GM12878 (cell line): ENCODE measurements around the gene PAEP. TPM values are rescaled to one million over a fixed set of nuclear protein-coding genes. Genes with fewer than 3 reads are reported as not detected.

ENCODE experiments used
- ATAC-seq: fragments of 200-7000 bp; cut with Tn5 transposase; 3 replicates; pipeline ENCODE4 v1.9.1; 2020; ENCODE audit warnings: mild to moderate bottlenecking, moderate library complexity
- BruUV-seq: library from RNA; stranded (reverse); fragments of 400-500 nt; replicated peaks from 2 replicates; lab custom pipeline; 2021; lab: Mats Ljungman, UMichigan
- CTCF ChIA-PET: fragments of 300-600 bp; sonication (Branson Sonifier 250); formaldehyde crosslinking; extraction: SDS; loops from one replicate; lab custom pipeline; 2021; ENCODE audit warnings: inconsistent platforms; lab: Yijun Ruan, JAX
- POLR2A ChIA-PET: fragments of 350-600 bp; formaldehyde crosslinking; extraction: SDS; loops from one replicate; lab custom pipeline; 2021; ENCODE audit warnings: inconsistent platforms; lab: Charles Lee
- RAD21 ChIA-PET: fragments of 300-600 bp; sonication (Branson Sonifier 250); formaldehyde crosslinking; loops from one replicate; lab custom pipeline; 2023; ENCODE audit warnings: antibody characterized with exemption; ENCODE audit not compliant: unreplicated experiment; lab: Charles Lee
- SMC1A ChIA-PET: fragments of 300-600 bp; sonication (Branson Sonifier 250); formaldehyde crosslinking; loops from one replicate; lab custom pipeline; 2023; ENCODE audit not compliant: unreplicated experiment, uncharacterized antibody; lab: Charles Lee
- DNase-seq: peaks from one replicate; pipeline ENCODE4 v3.0.0-alpha.2; 2011; ENCODE audit warnings: low read depth, low spot score
- FAIRE-seq: peaks from 3 replicates; lab custom pipeline; 2011; peaks lifted over from hg19 to GRCh38; lab: Jason Lieb, UNC
- H2AFZ ChIP-seq: 2 replicates; pipeline ENCODE4 v1.6.0; 2011; ENCODE audit warnings: low read depth, low read length, control low read depth; ENCODE audit not compliant: control insufficient read depth
- H3K27ac ChIP-seq: 2 replicates; pipeline ENCODE4 v1.5.1; 2011; ENCODE audit warnings: control low read depth; ENCODE audit not compliant: control insufficient read depth, insufficient read depth
- H3K27me3 ChIP-seq, 2 experiments: replicated peaks in 1 of 2; 2 replicates each; pipeline versions ENCODE4 v1.6.0 to v1.6.1; 2011; ENCODE audit warnings: low read length in 1 of 2; ENCODE audit not compliant: control insufficient read depth in 2 of 2, insufficient read depth in 2 of 2
- H3K36me3 ChIP-seq, 2 experiments: 2 replicates each; pipeline ENCODE4 v1.5.1; 2011; ENCODE audit warnings: low read length in 1 of 2; ENCODE audit not compliant: control insufficient read depth in 2 of 2, insufficient read depth in 2 of 2
- H3K4me1 ChIP-seq: 2 replicates; pipeline ENCODE4 v1.6.1; 2011; ENCODE audit warnings: mild to moderate bottlenecking, low read length, moderate library complexity, mixed read lengths; ENCODE audit not compliant: control insufficient read depth, insufficient read depth
- H3K4me2 ChIP-seq: 2 replicates; pipeline ENCODE4 v1.6.0; 2011; ENCODE audit warnings: control low read depth; ENCODE audit not compliant: control insufficient read depth, insufficient read depth
- H3K4me3 ChIP-seq: fragments of 200-600 bp; sonication (generic); 2 replicates; pipeline ENCODE4 v1.5.1; 2016
- H3K79me2 ChIP-seq: 2 replicates; pipeline ENCODE4 v1.6.0; 2011; ENCODE audit warnings: low read length; ENCODE audit not compliant: control insufficient read depth, insufficient read depth
- H3K9ac ChIP-seq: 2 replicates; pipeline ENCODE4 v1.8.0; 2011; ENCODE audit warnings: low read length, control low read depth, mixed read lengths; ENCODE audit not compliant: control insufficient read depth, insufficient read depth
- H3K9me3 ChIP-seq: replicated peaks from 3 replicates; pipeline ENCODE4 v1.5.1; 2011; ENCODE audit warnings: mild to moderate bottlenecking, low read length; ENCODE audit not compliant: control insufficient read depth, insufficient read depth
- H4K20me1 ChIP-seq: 2 replicates; pipeline ENCODE4 v1.6.0; 2011; ENCODE audit not compliant: control insufficient read depth, insufficient read depth
- BCL3 ChIP-seq: IDR thresholded peaks from 2 replicates; pipeline ENCODE4 v1.6.1; 2011; ENCODE audit warnings: borderline replicate concordance, low read depth, mild to moderate bottlenecking, moderate library complexity, low read length; ENCODE audit not compliant: insufficient read depth, poor library complexity, severe bottlenecking
- BHLHE40 ChIP-seq, 2 experiments: fragments of 450-650 bp in 1 of 2; IDR thresholded peaks; 2 replicates each; pipeline ENCODE4 v1.6.1; 2011 to 2017; ENCODE audit warnings: low read depth in 2 of 2, borderline replicate concordance in 1 of 2, improper control_type of control experiment in 1 of 2, low read length in 1 of 2, mild to moderate bottlenecking in 1 of 2
- CEBPZ ChIP-seq: fragments of 150-350 bp; IDR thresholded peaks from 2 replicates; pipeline ENCODE4 v1.6.1; 2016; ENCODE audit warnings: low read depth, low read length
- CHD2 ChIP-seq: IDR thresholded peaks from 2 replicates; pipeline ENCODE4 v1.6.1; 2011; ENCODE audit warnings: low read depth, low read length, improper control_type of control experiment, borderline replicate concordance
- ELK1 ChIP-seq: IDR thresholded peaks from 2 replicates; pipeline ENCODE4 v1.6.1; 2012; ENCODE audit warnings: low read depth, low read length, improper control_type of control experiment
- ESRRA ChIP-seq: IDR thresholded peaks from 2 replicates; pipeline ENCODE4 v1.6.1; 2012; ENCODE audit warnings: mild to moderate bottlenecking, low read length, improper control_type of control experiment
- FOS ChIP-seq: IDR thresholded peaks from 3 replicates; pipeline ENCODE4 v1.6.1; 2011; ENCODE audit warnings: borderline replicate concordance; ENCODE audit not compliant: insufficient read length; ENCODE audit errors: extremely low read depth
- FOXK2 ChIP-seq: fragments of 450-650 bp; IDR thresholded peaks from 2 replicates; pipeline ENCODE4 v1.6.1; 2017; ENCODE audit warnings: mild to moderate bottlenecking, moderate library complexity
- HDGF ChIP-seq: fragments of 450-650 bp; IDR thresholded peaks from 2 replicates; pipeline ENCODE4 v1.6.1; 2016; ENCODE audit warnings: antibody characterized with exemption
- KAT2A ChIP-seq: conservative IDR thresholded peaks from 2 replicates; pipeline ENCODE4 v1.6.1; 2011; ENCODE audit warnings: low read depth, low read length; ENCODE audit not compliant: control insufficient read depth
- NFXL1 ChIP-seq: fragments of 450-650 bp; IDR thresholded peaks from 2 replicates; pipeline ENCODE4 v1.6.1; 2017; ENCODE audit warnings: antibody characterized with exemption, mild to moderate bottlenecking, borderline replicate concordance
- RAD21 ChIP-seq: IDR thresholded peaks from 2 replicates; pipeline ENCODE4 v1.6.1; 2011; ENCODE audit warnings: mild to moderate bottlenecking, low read depth, low read length, moderate library complexity; ENCODE audit not compliant: insufficient read depth
- RUNX3 ChIP-seq: IDR thresholded peaks from 2 replicates; pipeline ENCODE4 v1.6.1; 2012; ENCODE audit warnings: low read length, inconsistent platforms
- SPI1 ChIP-seq: IDR thresholded peaks from 2 replicates; pipeline ENCODE4 v1.6.1; 2011; ENCODE audit warnings: low read depth, mild to moderate bottlenecking, low read length, moderate library complexity, borderline replicate concordance; ENCODE audit not compliant: insufficient read depth
- SUZ12 ChIP-seq: fragments of 200-600 bp; sonication (generic); IDR thresholded peaks from one replicate; pipeline ENCODE4 v1.6.1; 2018; ENCODE audit warnings: antibody characterized with exemption, mild to moderate bottlenecking; ENCODE audit not compliant: unreplicated experiment
- YBX1 ChIP-seq: fragments of 450-650 bp; IDR thresholded peaks from 2 replicates; pipeline ENCODE4 v1.6.1; 2016; ENCODE audit warnings: antibody characterized with exemption
- WGBS: methylation state at CpG from one replicate; pipeline ENCODE4 v1.1.6; 2016; ENCODE audit warnings: low lambda C conversion rate; ENCODE audit not compliant: insufficient replicate concordance, insufficient coverage; ENCODE audit errors: missing lambda C conversion rate; 5-methylcytosine and 5-hydroxymethylcytosine counted together
- in situ Hi-C: fragments of 300-500 bp; cut with MboI; formaldehyde crosslinking; loops from 9 replicates; pipeline ENCODE4 v1.14.3; 2018; ENCODE audit warnings: mixed read lengths
- intact Hi-C: fragments of 100-400 bp; cut with micrococcal nuclease; formaldehyde crosslinking; loops from one replicate; pipeline ENCODE4 v1.14.2; 2022; ENCODE audit not compliant: unreplicated experiment
- polyA plus RNA-seq, 11 experiments: library from polyadenylated mRNA; depleted of rRNA in 4 of 11; unstranded in 6 of 11; stranded (reverse) in 5 of 11; fragments of >200 nt; fragmentation: Nextera tagmentation in 4 of 11; fragmentation: Illumina TruSeq in 1 of 11; extraction: Ambion mirVana in 4 of 11; extraction: Trizol in 1 of 11; gene quantifications; 1 replicate in 1 of 11; 2 replicates in 10 of 11; pipeline versions ENCODE4 v1.2.1 to v1.2.3, GENCODE V29; 2011 to 2016; ENCODE audit warnings: inconsistent platforms in 2 of 11, missing spikeins in 2 of 11, low read depth in 1 of 11
- total RNA-seq, 4 experiments: library from RNA; depleted of rRNA in 3 of 4; stranded (reverse); fragments of >200 nt in 3 of 4; fragmentation: Illumina TruSeq in 1 of 4; extraction: Trizol in 1 of 4; gene quantifications; 2 replicates each; pipeline versions ENCODE4 v1.2.1 to v1.2.3, GENCODE V29; 2013 to 2021

Gene PAEP
- total and polyA plus RNA-seq, 10 of the 15 experiments (the other 5 are each of a cell fraction or from before 2014, with no cell fraction given) = not detected

- no peaks in the 10 kb centered on the region for H3K9me3 ChIP-seq
- no peak overlapping the region for H2AFZ ChIP-seq
- intact Hi-C loops = no loop called here
- DNase-seq (no peak), FAIRE-seq (no peak), ATAC-seq (no peak)
- 51% methylated on average over 17 of the region's 17 CpGs for WGBS
- no peak overlapping the region for H3K4me3 ChIP-seq
- RAD21 ChIA-PET = no interaction called here
- no peaks in the 10 kb centered on the region for H4K20me1 ChIP-seq
- no peaks in the 10 kb centered on the region for H3K4me1 ChIP-seq
- BruUV-seq = no TSS peak
- POLR2A ChIA-PET = no interaction called here
- no peaks in the 10 kb centered on the region for H3K79me2 ChIP-seq
- no peaks in the 10 kb centered on the region; a peak in 1 of 4 replicates for H3K27me3 ChIP-seq
- no peak overlapping the region for H3K27ac ChIP-seq
- no peak overlapping the region for H3K9ac ChIP-seq
- SMC1A ChIA-PET = no interaction called here
- in situ Hi-C loops = no loop called here
- no peaks in the 10 kb centered on the region for H3K36me3 ChIP-seq
- no peak overlapping the region for H3K4me2 ChIP-seq
- CTCF ChIA-PET = no interaction called here
- no peak for TF ChIP-seq KAT2A
- no peak for TF ChIP-seq SUZ12
- no peak for TF ChIP-seq ELK1
- TF ChIP-seq HDGF = no peak
- no peak for TF ChIP-seq YBX1
- TF ChIP-seq ESRRA = no peak
- no peak for TF ChIP-seq NFXL1
- no peak for TF ChIP-seq CHD2
- no peak for TF ChIP-seq FOXK2
- TF ChIP-seq RAD21 = no peak
- TF ChIP-seq BHLHE40 (IDR thresholded peaks at IDR 0.05; ENCODE audit: borderline replicate concordance in 1 of 2, low read depth in 2 of 2, low read length in 1 of 2) = no peak
- no peak for TF ChIP-seq BCL3
- no peak for TF ChIP-seq RUNX3
- no peak for TF ChIP-seq SPI1
- no peak for TF ChIP-seq FOS
- TF ChIP-seq CEBPZ = no peak
These were observed 734 bp downstream of the PAEP start for GRCh38 chr9:135562235-135562745.
